Measurements from ENCODE around the gene DNAI2. TPM values are rescaled to one million over a fixed set of nuclear protein-coding genes. Genes with fewer than 3 reads are reported as not detected.

Gene DNAI2
- polyA plus RNA-seq, 1 donor from 2014 or later: not detected

- Histone ChIP-seq H3K4me3 (ENCODE audit: low read length) (no peak overlapping the region), H3K4me2 (ENCODE audit: low read length) (no peak overlapping the region)
These were observed 82.8 kb downstream of the DNAI2 start for GRCh38 chr17:74356646-74357465.

DNA sequence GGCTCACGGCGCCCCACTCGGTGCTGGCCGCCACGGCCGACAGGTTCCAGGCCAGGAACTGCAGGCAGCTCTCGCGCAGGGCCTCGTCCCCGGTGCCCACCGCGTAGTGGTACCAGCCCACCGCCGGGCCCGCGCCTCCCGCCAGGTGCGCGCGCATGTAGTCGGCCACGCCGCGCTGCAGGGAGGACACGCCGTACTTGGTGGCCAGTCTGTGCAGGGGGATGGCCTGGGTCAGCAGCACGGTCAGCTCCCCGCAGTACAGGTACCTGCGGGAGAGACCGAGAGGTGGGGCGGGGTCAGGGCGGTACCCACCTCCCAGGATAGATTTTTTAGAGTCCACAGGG is 83.4 kb downstream of the DNAI2 start:
- Histone ChIP-seq H3K4me3 (ENCODE audit: low read length) (no peak overlapping the region), H3K9me2 (ENCODE audit: insufficient read depth, low read length) (no peaks in the 10 kb centered on the region), H3F3A (ENCODE audit: insufficient read depth, low read length, poor library complexity, severe bottlenecking) (no peaks in the 10 kb centered on the region), H3K27me3 (ENCODE audit: insufficient read depth, low read depth, low read length) (peaks cover 10% of the 10 kb centered on the region), H2AFZ (ENCODE audit: low read depth, low read length) (no peak overlapping the region), H3K36me3 (ENCODE audit: insufficient read depth, low read length) (no peaks in the 10 kb centered on the region), H3K9me3 (ENCODE audit: low read length) (no peaks in the 10 kb centered on the region), H3K27ac (ENCODE audit: low read length) (no peak overlapping the region), H3K9ac (ENCODE audit: low read length) (no peak overlapping the region), H3K79me2 (replicated peaks; ENCODE audit: insufficient read depth, low read length) (no peaks in the 10 kb centered on the region), H4K20me1 (ENCODE audit: insufficient read depth) (no peaks in the 10 kb centered on the region), H3K4me2 (ENCODE audit: low read length) (no peak overlapping the region)
- TF ChIP-seq EP300 (conservative IDR thresholded peaks at IDR 0.05; ENCODE audit: poor library complexity, severe bottlenecking): no peak
- no peak for TF ChIP-seq RAD21 (conservative IDR thresholded peaks at IDR 0.05)

More at GRCh38 chr17:74356646-74357465, 82.8 kb downstream of the DNAI2 start:
- Histone ChIP-seq H3K36me3 (ENCODE audit: insufficient read depth, low read length) (no peaks in the 10 kb centered on the region), H3K79me2 (replicated peaks; ENCODE audit: insufficient read depth, low read length) (no peaks in the 10 kb centered on the region), H3K9me2 (ENCODE audit: insufficient read depth, low read length) (no peaks in the 10 kb centered on the region), H3K27me3 (ENCODE audit: insufficient read depth, low read depth, low read length) (peaks cover 16% of the 10 kb centered on the region), H3K9me3 (ENCODE audit: low read length) (no peaks in the 10 kb centered on the region), H2AFZ (ENCODE audit: low read depth, low read length) (no peak overlapping the region), H3K9ac (ENCODE audit: low read length) (no peak overlapping the region), H3F3A (ENCODE audit: insufficient read depth, low read length, poor library complexity, severe bottlenecking) (no peaks in the 10 kb centered on the region), H4K20me1 (ENCODE audit: insufficient read depth) (no peaks in the 10 kb centered on the region), H3K27ac (ENCODE audit: low read length) (no peak overlapping the region)
- no peak for TF ChIP-seq EP300 (conservative IDR thresholded peaks at IDR 0.05; ENCODE audit: poor library complexity, severe bottlenecking)
- TF ChIP-seq, protein P1, sequence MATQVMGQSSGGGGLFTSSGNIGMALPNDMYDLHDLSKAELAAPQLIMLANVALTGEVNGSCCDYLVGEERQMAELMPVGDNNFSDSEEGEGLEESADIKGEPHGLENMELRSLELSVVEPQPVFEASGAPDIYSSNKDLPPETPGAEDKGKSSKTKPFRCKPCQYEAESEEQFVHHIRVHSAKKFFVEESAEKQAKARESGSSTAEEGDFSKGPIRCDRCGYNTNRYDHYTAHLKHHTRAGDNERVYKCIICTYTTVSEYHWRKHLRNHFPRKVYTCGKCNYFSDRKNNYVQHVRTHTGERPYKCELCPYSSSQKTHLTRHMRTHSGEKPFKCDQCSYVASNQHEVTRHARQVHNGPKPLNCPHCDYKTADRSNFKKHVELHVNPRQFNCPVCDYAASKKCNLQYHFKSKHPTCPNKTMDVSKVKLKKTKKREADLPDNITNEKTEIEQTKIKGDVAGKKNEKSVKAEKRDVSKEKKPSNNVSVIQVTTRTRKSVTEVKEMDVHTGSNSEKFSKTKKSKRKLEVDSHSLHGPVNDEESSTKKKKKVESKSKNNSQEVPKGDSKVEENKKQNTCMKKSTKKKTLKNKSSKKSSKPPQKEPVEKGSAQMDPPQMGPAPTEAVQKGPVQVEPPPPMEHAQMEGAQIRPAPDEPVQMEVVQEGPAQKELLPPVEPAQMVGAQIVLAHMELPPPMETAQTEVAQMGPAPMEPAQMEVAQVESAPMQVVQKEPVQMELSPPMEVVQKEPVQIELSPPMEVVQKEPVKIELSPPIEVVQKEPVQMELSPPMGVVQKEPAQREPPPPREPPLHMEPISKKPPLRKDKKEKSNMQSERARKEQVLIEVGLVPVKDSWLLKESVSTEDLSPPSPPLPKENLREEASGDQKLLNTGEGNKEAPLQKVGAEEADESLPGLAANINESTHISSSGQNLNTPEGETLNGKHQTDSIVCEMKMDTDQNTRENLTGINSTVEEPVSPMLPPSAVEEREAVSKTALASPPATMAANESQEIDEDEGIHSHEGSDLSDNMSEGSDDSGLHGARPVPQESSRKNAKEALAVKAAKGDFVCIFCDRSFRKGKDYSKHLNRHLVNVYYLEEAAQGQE (IDR thresholded peaks at IDR 0.05; ENCODE audit: borderline replicate concordance): no peak
- TF ChIP-seq EZH2 (IDR thresholded peaks at IDR 0.05; ENCODE audit: borderline replicate concordance, insufficient read depth, low read length, poor library complexity, severe bottlenecking): no peak
- TF ChIP-seq, protein P2, sequence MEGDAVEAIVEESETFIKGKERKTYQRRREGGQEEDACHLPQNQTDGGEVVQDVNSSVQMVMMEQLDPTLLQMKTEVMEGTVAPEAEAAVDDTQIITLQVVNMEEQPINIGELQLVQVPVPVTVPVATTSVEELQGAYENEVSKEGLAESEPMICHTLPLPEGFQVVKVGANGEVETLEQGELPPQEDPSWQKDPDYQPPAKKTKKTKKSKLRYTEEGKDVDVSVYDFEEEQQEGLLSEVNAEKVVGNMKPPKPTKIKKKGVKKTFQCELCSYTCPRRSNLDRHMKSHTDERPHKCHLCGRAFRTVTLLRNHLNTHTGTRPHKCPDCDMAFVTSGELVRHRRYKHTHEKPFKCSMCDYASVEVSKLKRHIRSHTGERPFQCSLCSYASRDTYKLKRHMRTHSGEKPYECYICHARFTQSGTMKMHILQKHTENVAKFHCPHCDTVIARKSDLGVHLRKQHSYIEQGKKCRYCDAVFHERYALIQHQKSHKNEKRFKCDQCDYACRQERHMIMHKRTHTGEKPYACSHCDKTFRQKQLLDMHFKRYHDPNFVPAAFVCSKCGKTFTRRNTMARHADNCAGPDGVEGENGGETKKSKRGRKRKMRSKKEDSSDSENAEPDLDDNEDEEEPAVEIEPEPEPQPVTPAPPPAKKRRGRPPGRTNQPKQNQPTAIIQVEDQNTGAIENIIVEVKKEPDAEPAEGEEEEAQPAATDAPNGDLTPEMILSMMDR (IDR thresholded peaks at IDR 0.05; ENCODE audit: poor library complexity, severe bottlenecking): no peak
- no peak for TF ChIP-seq TAF1 (IDR thresholded peaks at IDR 0.05; ENCODE audit: low read depth)
- no peak for TF ChIP-seq POLR2AphosphoS5 (IDR thresholded peaks at IDR 0.05)
- no peak for TF ChIP-seq SMC3 (conservative IDR thresholded peaks at IDR 0.05; ENCODE audit: poor library complexity)
- TF ChIP-seq MXI1 (conservative IDR thresholded peaks at IDR 0.05; ENCODE audit: poor library complexity, severe bottlenecking): no peak

Data from neural cell (in vitro differentiated cells).